Spleen (tissue), 11 donors: ENCODE data around the gene TPK1. TPM values are rescaled to one million over a fixed set of nuclear protein-coding genes. Genes with fewer than 3 reads are reported as not detected.
A peak's percentile ranks its signal among the peaks of the same experiment; 100 is the strongest.

Experiments used
- DNase-seq: peaks from one replicate; pipeline ENCODE4 v3.0.0-alpha.2; 2020
- H3K27ac ChIP-seq, 8 donors: fragments of 200-600 bp; sonication (generic) in 7 of 8; 1 replicate in 4 of 8; 2 replicates in 4 of 8; pipeline versions ENCODE4 v1.5.0 to v1.8.0; 2016 to 2021; ENCODE audit warnings: inconsistent platforms in 4 of 8, mild to moderate bottlenecking in 4 of 8, moderate library complexity in 1 of 8
- H3K27me3 ChIP-seq, 7 donors: fragments of 200-600 bp; sonication (generic) in 6 of 7; replicated peaks in 1 of 7; 1 replicate in 4 of 7; 2 replicates in 3 of 7; pipeline versions ENCODE4 v1.5.0 to v1.8.0; 2016 to 2021; ENCODE audit warnings: inconsistent platforms in 3 of 7, mild to moderate bottlenecking in 1 of 7
- H3K36me3 ChIP-seq, 6 donors: fragments of 200-600 bp; sonication (generic) in 5 of 6; 1 replicate in 4 of 6; 2 replicates in 2 of 6; pipeline versions ENCODE4 v1.5.0 to v1.8.0; 2016 to 2021; ENCODE audit warnings: inconsistent platforms in 2 of 6
- H3K4me1 ChIP-seq, 6 donors: fragments of 200-600 bp; sonication (generic) in 5 of 6; 1 replicate in 3 of 6; 2 replicates in 3 of 6; pipeline versions ENCODE4 v1.5.0 to v1.8.0; 2016 to 2021; ENCODE audit warnings: inconsistent platforms in 3 of 6
- H3K4me3 ChIP-seq, 8 donors: fragments of 200-600 bp; sonication (generic) in 7 of 8; 1 replicate in 4 of 8; 2 replicates in 4 of 8; pipeline versions ENCODE4 v1.5.0 to v1.8.0; 2016 to 2021; ENCODE audit warnings: inconsistent platforms in 4 of 8, mild to moderate bottlenecking in 4 of 8, moderate library complexity in 2 of 8
- H3K9me3 ChIP-seq, 8 donors: fragments of 200-600 bp; sonication (generic) in 7 of 8; 1 replicate in 4 of 8; 2 replicates in 4 of 8; pipeline versions ENCODE4 v1.5.0 to v1.8.0; 2016 to 2021; ENCODE audit warnings: inconsistent platforms in 4 of 8
- POLR2A ChIP-seq, 3 donors: fragments of 450-650 bp; IDR thresholded peaks; one replicate each; pipeline ENCODE4 v1.5.1; 2017; ENCODE audit warnings: antibody characterized with exemption in 3 of 3, mild to moderate bottlenecking in 1 of 3
- POLR2AphosphoS5 ChIP-seq, 3 donors: sonication (generic); formaldehyde crosslinking; IDR thresholded peaks; one replicate each; pipeline ENCODE4 v1.5.1; 2017; ENCODE audit warnings: antibody characterized with exemption in 3 of 3
- WGBS, 5 donors: extraction: QIAGEN DNeasy Blood & Tissue Kit in 3 of 5; methylation state at CpG; one replicate each; pipeline versions ENCODE4 v1.1.5 to v1.1.7; 2013 to 2018; 5-methylcytosine and 5-hydroxymethylcytosine counted together
- intact Hi-C: fragments of 100-400 bp; cut with DNase I; formaldehyde crosslinking; loops from one replicate; pipeline ENCODE4 v1.15.0; 2023; ENCODE audit warnings: low total_unique reads
- polyA plus RNA-seq, 3 donors: library from polyadenylated mRNA; stranded (reverse); fragments of 200-250 nt; gene quantifications; one replicate each; pipeline ENCODE4 v1.2.1, GENCODE V29; 2013
- total RNA-seq, 7 donors: library from RNA; depleted of rRNA in 3 of 7; stranded (reverse); fragments of >200 nt in 3 of 7; fragmentation: NEBNext Ultra II Directional in 4 of 7; extraction: Animal tissue kit (Norgen Biotek cat#: 25700) in 4 of 7; gene quantifications; one replicate each; pipeline versions ENCODE4 v1.1.0 to v1.2.1, GENCODE V29; 2016 to 2021
- TF ChIP-seq, protein P1 (sequence below), 11 experiments: fragments of 200-600 bp in 7 of 11; fragments of 450-650 bp in 4 of 11; sonication (generic) in 4 of 11; IDR thresholded peaks in 8 of 11; conservative IDR thresholded peaks in 3 of 11; 1 replicate in 7 of 11; 2 replicates in 4 of 11; pipeline versions ENCODE4 v1.4.0 to v1.8.0; 2016 to 2021; ENCODE audit warnings: antibody characterized with exemption in 11 of 11, inconsistent platforms in 4 of 11, mild to moderate bottlenecking in 1 of 11
- donor health status: healthy with polysubstance abuse.
- donor health status: DM: no; HTN: no; CAD: no; lungs with moderate emphysema.
- donor health status: DM: no; HTN: no; CAD: no.
- donor health status: Bipolar disorder and iron deficiency.
- donor health status: healthy.
- donor health status: DM: no; HTN: no; CAD: no.
- donor health status: DM: yes; HTN: yes; CAD: no.

The TPK1 gene
- total and polyA plus RNA-seq, 10 donors: 8.9 to 30.2 (median 17.8) TPM

GRCh38 chr7:144671429-144671828 is 164.4 kb downstream of the TPK1 start:
- H3K36me3 ChIP-seq: no peaks in the 10 kb centered on the region
- H3K4me3 ChIP-seq: no peak overlapping the region
- WGBS, 5 donors: 91 to 96% (median 94%) methylated on average over 4 of the region's 4 CpGs
- TF ChIP-seq POLR2AphosphoS5 (IDR thresholded peaks at IDR 0.05): no peak
- DNase-seq: no peak
- no peak overlapping the region for H3K27ac ChIP-seq
- intact Hi-C loops: no loop called here
- H3K27me3 ChIP-seq: no peaks in the 10 kb centered on the region
- no peaks in the 10 kb centered on the region for H3K9me3 ChIP-seq
- no peaks in the 10 kb centered on the region for H3K4me1 ChIP-seq

- Histone ChIP-seq H3K9me3 (no peaks in the 10 kb centered on the region), H3K27me3 (no peaks in the 10 kb centered on the region), H3K4me3 (no peak overlapping the region), H3K4me1 (no peaks in the 10 kb centered on the region), H3K27ac (no peak overlapping the region), H3K36me3 (no peaks in the 10 kb centered on the region)
- intact Hi-C loops: no loop called here
- no peak for DNase-seq
- 24 to 40% (median 38%) methylated on average over 3 of the region's 3 CpGs for WGBS, 5 donors
- TF ChIP-seq, protein P1, sequence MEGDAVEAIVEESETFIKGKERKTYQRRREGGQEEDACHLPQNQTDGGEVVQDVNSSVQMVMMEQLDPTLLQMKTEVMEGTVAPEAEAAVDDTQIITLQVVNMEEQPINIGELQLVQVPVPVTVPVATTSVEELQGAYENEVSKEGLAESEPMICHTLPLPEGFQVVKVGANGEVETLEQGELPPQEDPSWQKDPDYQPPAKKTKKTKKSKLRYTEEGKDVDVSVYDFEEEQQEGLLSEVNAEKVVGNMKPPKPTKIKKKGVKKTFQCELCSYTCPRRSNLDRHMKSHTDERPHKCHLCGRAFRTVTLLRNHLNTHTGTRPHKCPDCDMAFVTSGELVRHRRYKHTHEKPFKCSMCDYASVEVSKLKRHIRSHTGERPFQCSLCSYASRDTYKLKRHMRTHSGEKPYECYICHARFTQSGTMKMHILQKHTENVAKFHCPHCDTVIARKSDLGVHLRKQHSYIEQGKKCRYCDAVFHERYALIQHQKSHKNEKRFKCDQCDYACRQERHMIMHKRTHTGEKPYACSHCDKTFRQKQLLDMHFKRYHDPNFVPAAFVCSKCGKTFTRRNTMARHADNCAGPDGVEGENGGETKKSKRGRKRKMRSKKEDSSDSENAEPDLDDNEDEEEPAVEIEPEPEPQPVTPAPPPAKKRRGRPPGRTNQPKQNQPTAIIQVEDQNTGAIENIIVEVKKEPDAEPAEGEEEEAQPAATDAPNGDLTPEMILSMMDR (IDR thresholded peaks at IDR 0.05 in 8 of 11, conservative IDR thresholded peaks at IDR 0.05 in 3 of 11): peak in 2 of 11 experiments; percentile 5 to 13
- no peak for TF ChIP-seq POLR2A (IDR thresholded peaks at IDR 0.05)
Observed at GRCh38 chr7:144670218-144670617, 165.6 kb downstream of the TPK1 start.

- no peak for DNase-seq
- Histone ChIP-seq H3K27ac (no peak overlapping the region), H3K27me3 (no peaks in the 10 kb centered on the region), H3K4me1 (no peaks in the 10 kb centered on the region), H3K4me3 (no peak overlapping the region), H3K36me3 (no peaks in the 10 kb centered on the region), H3K9me3 (peaks cover 0 to 7% (median 0%) of the 10 kb centered on the region in 8 donors)
- TF ChIP-seq, protein P1 (IDR thresholded peaks at IDR 0.05 in 8 of 11, conservative IDR thresholded peaks at IDR 0.05 in 3 of 11): no peak
- no peak for TF ChIP-seq POLR2A (IDR thresholded peaks at IDR 0.05)
- no peak for TF ChIP-seq POLR2AphosphoS5 (IDR thresholded peaks at IDR 0.05)
- WGBS, 5 donors: 77 to 95% (median 89%) methylated on average over 1 of the region's 1 CpG
- intact Hi-C loops: no loop called here
Observed at GRCh38 chr7:144668503-144668902, 167.3 kb downstream of the TPK1 start.

DNA sequence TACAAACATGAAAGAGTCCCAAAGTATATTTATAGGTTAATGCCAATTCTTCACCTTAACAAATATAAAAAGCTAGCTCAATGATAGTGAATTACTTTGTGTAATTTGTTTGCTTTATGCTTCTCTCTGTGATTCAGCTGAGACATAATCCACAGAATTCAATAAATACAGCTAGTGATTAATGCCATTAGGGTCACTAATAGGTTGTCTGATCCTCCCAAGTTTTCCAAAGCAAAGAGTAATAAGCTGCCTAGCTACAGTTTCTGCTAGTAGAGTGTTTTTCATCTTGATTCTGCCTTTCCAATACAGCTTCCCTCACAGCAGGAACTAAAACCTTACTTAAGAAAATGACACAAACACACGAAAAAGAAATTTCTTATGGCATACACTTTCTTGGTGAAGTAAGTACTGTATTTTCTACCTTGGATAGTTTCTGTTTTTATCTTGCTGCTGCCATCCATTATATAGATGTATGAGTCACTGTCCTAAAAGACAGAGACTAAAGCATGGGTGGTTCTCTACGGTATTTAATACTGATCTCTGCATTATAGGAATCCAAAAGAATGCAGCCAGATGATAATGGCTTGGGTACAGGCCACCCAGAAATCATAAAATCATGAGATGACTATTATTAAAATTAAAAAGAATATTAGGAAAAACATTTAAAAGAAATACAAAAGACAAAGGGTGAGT is 170.0 kb downstream of the TPK1 start:
- DNase-seq: no peak
- TF ChIP-seq POLR2AphosphoS5 (IDR thresholded peaks at IDR 0.05) (no peak), POLR2A (IDR thresholded peaks at IDR 0.05) (no peak)
- TF ChIP-seq, protein P1 (IDR thresholded peaks at IDR 0.05 in 8 of 11, conservative IDR thresholded peaks at IDR 0.05 in 3 of 11): no peak
- peaks cover 0 to 7% (median 0%) of the 10 kb centered on the region in 8 donors for H3K9me3 ChIP-seq
- no peaks in the 10 kb centered on the region for H3K36me3 ChIP-seq
- WGBS, 5 donors: 69 to 91% (median 80%) methylated on average over 2 of the region's 2 CpGs
- intact Hi-C loops: no loop called here
- no peaks in the 10 kb centered on the region for H3K27me3 ChIP-seq
- H3K4me3 ChIP-seq: no peak overlapping the region
- H3K4me1 ChIP-seq: no peaks in the 10 kb centered on the region
- no peak overlapping the region for H3K27ac ChIP-seq
